Thyroid gland (tissue), 4 donors: ENCODE results near the gene DLGAP4. TPM values are rescaled to one million over a fixed set of nuclear protein-coding genes. Genes with fewer than 3 reads are reported as not detected.
"Not testable (repeated sequence)": the region's sequence is repeated elsewhere in the genome, so short reads cannot be mapped to it uniquely, and the experiment has no call there.

Experiments
- DNase-seq, 2 donors: peaks; one replicate each; pipeline ENCODE4 v3.0.0-alpha.2; 2019
- H3K27ac ChIP-seq, 3 donors: fragments of 200-600 bp; sonication (generic); 1 replicate in 2 of 3; 2 replicates in 1 of 3; pipeline ENCODE4 v1.5.1; 2016 to 2019; ENCODE audit warnings: mild to moderate bottlenecking in 1 of 3, moderate library complexity in 1 of 3
- H3K27me3 ChIP-seq: fragments of 200-600 bp; sonication (generic); one replicate; pipeline ENCODE4 v1.5.1; 2019
- H3K36me3 ChIP-seq, 2 donors: fragments of 200-600 bp; sonication (generic); one replicate each; pipeline ENCODE4 v1.5.1; 2016 to 2019
- H3K4me1 ChIP-seq, 2 donors: fragments of 200-600 bp; sonication (generic); one replicate each; pipeline ENCODE4 v1.5.1; 2017 to 2019
- H3K4me3 ChIP-seq, 3 donors: fragments of 200-600 bp; sonication (generic); replicated peaks in 1 of 3; 1 replicate in 2 of 3; 2 replicates in 1 of 3; pipeline ENCODE4 v1.5.1; 2016; ENCODE audit warnings: mild to moderate bottlenecking in 1 of 3
- H3K9me3 ChIP-seq: fragments of 200-600 bp; sonication (generic); one replicate; pipeline ENCODE4 v1.5.1; 2017
- CTCF ChIP-seq, 6 experiments: fragments of 200-600 bp in 3 of 6; fragments of 450-650 bp in 3 of 6; sonication (generic) in 3 of 6; IDR thresholded peaks; one replicate each; pipeline ENCODE4 v1.5.1; 2016 to 2019; ENCODE audit warnings: antibody characterized with exemption in 6 of 6, mild to moderate bottlenecking in 2 of 6, inconsistent platforms in 1 of 6, moderate library complexity in 1 of 6
- POLR2A ChIP-seq, 2 donors: fragments of 450-650 bp; IDR thresholded peaks; one replicate each; pipeline ENCODE4 v1.6.1; 2017; ENCODE audit warnings: antibody characterized with exemption in 2 of 2, mild to moderate bottlenecking in 2 of 2, moderate library complexity in 1 of 2
- WGBS, 2 donors: methylation state at CpG; one replicate each; pipeline ENCODE4 v1.1.5; 2017; 5-methylcytosine and 5-hydroxymethylcytosine counted together
- intact Hi-C: fragments of 100-400 bp; cut with DNase I; formaldehyde crosslinking; loops from one replicate; pipeline ENCODE4 v1.15.1; 2023
- total RNA-seq, 4 donors: library from RNA; depleted of rRNA; stranded (reverse); fragments of >200 nt; gene quantifications; one replicate each; pipeline ENCODE4 v1.2.3, GENCODE V29; 2016

The DLGAP4 gene
- total RNA-seq, 4 donors from 2014 or later, result 29.3 to 52.4 (median 41.5) TPM

GRCh38 chr20:36469973-36470372, 163.8 kb downstream of the DLGAP4 start:
- DNase-seq, result no peak
- no peaks in the 10 kb centered on the region for H3K36me3 ChIP-seq
- no peaks in the 10 kb centered on the region for H3K9me3 ChIP-seq
- TF ChIP-seq CTCF (IDR thresholded peaks at IDR 0.05) (no peak), POLR2A (IDR thresholded peaks at IDR 0.05) (no peak)
- H3K4me1 ChIP-seq, result peaks cover 74 to 88% of the 10 kb centered on the region in 2 donors
- intact Hi-C loops, result loop anchor here (10.0 kb wide), 1 partner anchor 135 kb away; the partner anchor contains the start of gene RAB5IF
- H3K4me3 ChIP-seq, result no peak overlapping the region
- WGBS, 2 donors, result 65 to 77% methylated on average over 2 of the region's 2 CpGs
- no peak overlapping the region for H3K27ac ChIP-seq
- H3K27me3 ChIP-seq, result no peaks in the 10 kb centered on the region

DNA sequence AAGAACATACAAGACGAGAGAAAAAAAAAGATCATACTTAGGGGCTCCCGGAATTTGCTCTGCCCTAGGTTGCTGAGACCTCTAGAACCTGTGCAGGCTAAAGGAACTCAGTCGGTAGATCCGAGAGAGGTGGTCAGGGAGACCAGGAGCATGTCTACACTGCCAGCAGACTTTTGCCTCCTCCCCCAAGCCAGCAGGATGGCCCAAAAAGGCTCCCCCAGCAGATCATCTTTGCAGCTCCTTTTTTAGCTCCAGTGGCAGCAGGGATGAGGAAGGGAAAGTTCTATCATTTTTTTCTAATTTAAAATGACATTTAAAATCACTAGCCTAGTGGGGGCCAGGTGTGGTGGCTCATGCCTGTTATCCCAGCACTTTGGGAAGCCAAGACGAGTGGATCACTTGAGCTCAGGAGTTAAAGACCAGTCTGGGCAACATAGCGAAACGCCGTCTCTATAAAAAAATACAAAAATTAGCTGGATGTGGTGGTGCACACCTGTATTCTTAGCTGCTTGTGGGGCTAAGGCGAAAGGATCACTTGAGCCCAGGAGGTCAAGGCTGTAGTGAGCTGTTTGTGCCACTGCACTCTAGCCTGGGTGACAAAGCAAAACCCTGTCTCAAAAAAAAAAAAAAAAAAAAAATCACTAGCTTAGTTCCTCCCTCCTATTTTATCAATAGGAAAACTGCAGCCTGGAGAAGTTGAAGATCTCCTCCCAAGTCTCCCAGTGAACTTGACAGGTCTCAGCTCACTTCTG, 165.9 kb downstream of the DLGAP4 start:
- Histone ChIP-seq H3K4me3 (no peak overlapping the region), H3K27ac (peak overlapping the region; percentile 68 to 85 (median 82)), H3K4me1 (peaks cover 54 to 71% of the 10 kb centered on the region in 2 donors), H3K9me3 (no peaks in the 10 kb centered on the region), H3K36me3 (no peaks in the 10 kb centered on the region), H3K27me3 (no peaks in the 10 kb centered on the region)
- 87 to 88% methylated on average over 9 of the region's 9 CpGs for WGBS, 2 donors
- TF ChIP-seq CTCF (IDR thresholded peaks at IDR 0.05) (no peak), POLR2A (IDR thresholded peaks at IDR 0.05) (no peak)
- DNase-seq, result no peak
- intact Hi-C loops, result no loop called here

DNA sequence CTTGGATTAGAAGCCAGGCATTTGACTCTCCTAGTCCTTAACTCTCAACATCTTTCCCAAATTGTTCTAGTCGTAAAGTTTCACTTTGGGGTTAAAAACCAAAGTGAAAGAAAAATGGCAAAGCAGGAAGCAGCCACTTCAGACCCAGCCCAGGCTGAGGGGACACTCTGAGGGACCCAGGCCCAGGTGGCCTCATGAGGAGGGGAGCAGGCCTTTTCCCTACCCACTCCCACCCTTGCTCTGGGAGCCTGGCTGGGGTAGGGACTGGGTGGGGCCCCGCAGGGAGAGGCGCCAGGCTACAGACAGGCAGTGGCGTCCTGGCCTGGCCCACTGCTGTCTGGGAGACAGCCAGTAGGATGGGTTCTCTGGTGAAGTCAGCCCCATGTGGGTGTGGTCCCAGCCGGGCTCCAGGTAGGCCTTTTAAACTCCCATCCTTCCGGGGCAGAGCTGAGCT, 166.5 kb downstream of the DLGAP4 start:
- 2 to 19% methylated on average over 2 to 4 of the region's 6 CpGs for WGBS, 2 donors
- intact Hi-C loops, result no loop called here
- no peaks in the 10 kb centered on the region for H3K27me3 ChIP-seq
- no peaks in the 10 kb centered on the region for H3K9me3 ChIP-seq
- no peaks in the 10 kb centered on the region for H3K36me3 ChIP-seq
- DNase-seq, result peak; percentile 78 to 82
- H3K4me3 ChIP-seq, result no peak overlapping the region
- TF ChIP-seq CTCF (IDR thresholded peaks at IDR 0.05) (no peak), POLR2A (IDR thresholded peaks at IDR 0.05) (no peak)
- peaks cover 48 to 65% of the 10 kb centered on the region in 2 donors for H3K4me1 ChIP-seq
- H3K27ac ChIP-seq, result peak overlapping the region; percentile 68 to 85 (median 82)

DNA sequence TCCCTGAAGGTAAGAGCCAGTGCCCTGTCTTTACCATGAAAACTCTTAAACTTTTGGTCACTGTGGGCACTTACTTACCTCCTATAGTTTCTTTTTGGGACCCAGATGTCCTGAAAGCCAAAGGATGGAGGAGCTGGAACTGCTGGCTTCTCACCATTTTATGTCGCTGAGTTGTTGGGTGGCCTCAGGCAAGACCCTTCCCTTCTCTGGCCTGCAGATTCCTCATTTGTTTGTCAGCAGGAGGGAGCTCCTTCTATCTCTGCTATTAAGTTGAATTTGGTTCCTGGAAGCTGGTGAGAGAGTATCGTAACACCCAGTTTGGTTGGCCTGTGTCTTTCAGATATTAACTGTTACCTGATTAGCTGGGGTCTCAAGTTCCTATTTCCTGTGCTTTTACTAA, 167.0 kb downstream of the DLGAP4 start:
- no peak overlapping the region for H3K4me3 ChIP-seq
- TF ChIP-seq CTCF (IDR thresholded peaks at IDR 0.05), result no peak
- TF ChIP-seq POLR2A (IDR thresholded peaks at IDR 0.05), result no peak
- no peaks in the 10 kb centered on the region for H3K36me3 ChIP-seq
- H3K27me3 ChIP-seq, result no peaks in the 10 kb centered on the region
- no peaks in the 10 kb centered on the region for H3K9me3 ChIP-seq
- no peak for DNase-seq
- H3K27ac ChIP-seq, result peak overlapping the region; percentile 68 to 85 (median 82)
- WGBS, 2 donors, result 74 to 95% methylated on average over 2 of the region's 2 CpGs
- peaks cover 43 to 64% of the 10 kb centered on the region in 2 donors for H3K4me1 ChIP-seq
- intact Hi-C loops, result no loop called here

DNA sequence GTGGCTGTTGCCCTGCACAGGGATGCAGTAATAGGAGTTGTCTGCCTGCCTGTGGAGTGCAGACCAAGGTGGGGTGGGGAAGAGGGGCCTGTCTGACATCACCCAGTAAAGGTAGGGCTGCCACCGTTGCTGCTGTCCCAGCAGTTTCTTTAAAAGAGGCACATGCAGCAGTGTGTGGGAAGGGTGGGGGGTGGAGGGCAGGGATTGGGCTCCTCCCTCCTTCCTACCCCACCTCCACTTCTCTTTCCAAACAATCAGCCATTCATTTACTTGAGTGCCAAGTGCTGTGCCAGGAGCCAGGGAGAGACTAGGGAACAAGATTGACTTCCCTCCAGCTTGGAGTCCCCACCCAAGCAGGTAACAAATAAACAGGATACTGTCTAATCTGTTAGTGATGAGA, 168.4 kb downstream of the DLGAP4 start:
- Histone ChIP-seq H3K36me3 (no peaks in the 10 kb centered on the region), H3K9me3 (no peaks in the 10 kb centered on the region), H3K27me3 (no peaks in the 10 kb centered on the region), H3K4me3 (no peak overlapping the region), H3K27ac (peak overlapping the region; percentile 6 to 44 (median 25)), H3K4me1 (peaks cover 31 to 54% of the 10 kb centered on the region in 2 donors)
- peak; percentile 66 to 74 for DNase-seq
- intact Hi-C loops, result no loop called here
- TF ChIP-seq POLR2A (IDR thresholded peaks at IDR 0.05) (no peak), CTCF (IDR thresholded peaks at IDR 0.05) (no peak)
- WGBS, 2 donors, result 14 to 22% methylated on average over 1 of the region's 1 CpG

DNA sequence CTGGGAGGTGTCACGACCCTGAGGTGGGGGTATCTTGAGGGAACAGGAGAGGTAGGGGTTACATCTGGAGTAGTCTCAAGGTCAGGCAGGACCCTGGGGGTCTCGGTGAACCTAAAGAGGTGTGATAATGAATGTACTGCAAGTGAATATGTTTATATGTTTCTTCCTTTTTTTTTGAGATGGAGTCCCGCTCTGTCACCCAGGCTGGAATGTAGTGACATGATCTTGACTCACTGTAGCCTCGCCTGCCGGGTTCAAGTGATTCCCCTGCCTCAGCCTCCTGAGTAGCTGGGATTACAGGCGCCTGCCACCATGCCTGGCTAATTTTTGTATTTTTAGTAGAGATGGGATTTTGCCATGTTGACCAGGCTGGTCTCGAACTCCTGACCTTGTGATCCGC, 168.9 kb downstream of the DLGAP4 start:
- H3K4me3 ChIP-seq, H3K27me3 ChIP-seq, DNase-seq, H3K9me3 ChIP-seq, intact Hi-C loops, H3K36me3 ChIP-seq: not testable (repeated sequence)
- Histone ChIP-seq H3K27ac (peak overlapping the region; percentile 6 to 44 (median 25)), H3K4me1 (peaks cover 31 to 49% of the 10 kb centered on the region in 2 donors)
- 80 to 84% methylated on average over 8 of the region's 8 CpGs for WGBS, 2 donors
